D721Med (cell line): ENCODE data around the gene CARS2.

Experiments
- DNase-seq: peaks from one replicate; pipeline ENCODE4 v3.0.0; 2011; ENCODE audit warnings: low spot score; ENCODE audit not compliant: insufficient read length
- FAIRE-seq: peaks from 2 replicates; lab custom pipeline; 2011; peaks lifted over from hg19 to GRCh38; lab: Jason Lieb, UNC
- TF ChIP-seq, protein P1 (sequence below): IDR thresholded peaks from 2 replicates; pipeline ENCODE4 v1.5.1; 2012; ENCODE audit warnings: mild to moderate bottlenecking, control low read depth; ENCODE audit not compliant: insufficient read depth; ENCODE audit errors: missing control alignments

Gene CARS2

DNA sequence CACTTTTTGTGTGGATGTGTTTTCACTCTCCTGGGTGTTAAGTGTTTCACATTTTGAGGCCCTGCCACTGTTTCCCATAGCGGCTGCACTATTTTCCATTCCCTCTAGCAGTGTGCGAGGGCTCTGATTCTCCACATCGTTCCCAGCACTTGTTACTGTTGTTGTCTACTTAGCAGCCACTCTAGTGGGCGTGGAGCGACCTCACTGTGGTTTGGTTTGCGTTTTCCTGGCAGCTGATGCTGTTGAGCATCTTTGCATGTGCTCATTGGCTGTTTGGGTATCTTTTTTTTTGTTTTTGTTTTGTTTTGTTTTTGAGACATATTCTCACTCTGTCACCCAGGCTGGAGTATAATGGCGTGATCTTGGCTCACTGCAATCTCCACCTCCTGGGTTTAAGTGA, 76.2 kb downstream of the CARS2 start:
- no peak for FAIRE-seq
- DNase-seq, result no peak
- TF ChIP-seq, protein P1, sequence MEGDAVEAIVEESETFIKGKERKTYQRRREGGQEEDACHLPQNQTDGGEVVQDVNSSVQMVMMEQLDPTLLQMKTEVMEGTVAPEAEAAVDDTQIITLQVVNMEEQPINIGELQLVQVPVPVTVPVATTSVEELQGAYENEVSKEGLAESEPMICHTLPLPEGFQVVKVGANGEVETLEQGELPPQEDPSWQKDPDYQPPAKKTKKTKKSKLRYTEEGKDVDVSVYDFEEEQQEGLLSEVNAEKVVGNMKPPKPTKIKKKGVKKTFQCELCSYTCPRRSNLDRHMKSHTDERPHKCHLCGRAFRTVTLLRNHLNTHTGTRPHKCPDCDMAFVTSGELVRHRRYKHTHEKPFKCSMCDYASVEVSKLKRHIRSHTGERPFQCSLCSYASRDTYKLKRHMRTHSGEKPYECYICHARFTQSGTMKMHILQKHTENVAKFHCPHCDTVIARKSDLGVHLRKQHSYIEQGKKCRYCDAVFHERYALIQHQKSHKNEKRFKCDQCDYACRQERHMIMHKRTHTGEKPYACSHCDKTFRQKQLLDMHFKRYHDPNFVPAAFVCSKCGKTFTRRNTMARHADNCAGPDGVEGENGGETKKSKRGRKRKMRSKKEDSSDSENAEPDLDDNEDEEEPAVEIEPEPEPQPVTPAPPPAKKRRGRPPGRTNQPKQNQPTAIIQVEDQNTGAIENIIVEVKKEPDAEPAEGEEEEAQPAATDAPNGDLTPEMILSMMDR, result no peak

DNA sequence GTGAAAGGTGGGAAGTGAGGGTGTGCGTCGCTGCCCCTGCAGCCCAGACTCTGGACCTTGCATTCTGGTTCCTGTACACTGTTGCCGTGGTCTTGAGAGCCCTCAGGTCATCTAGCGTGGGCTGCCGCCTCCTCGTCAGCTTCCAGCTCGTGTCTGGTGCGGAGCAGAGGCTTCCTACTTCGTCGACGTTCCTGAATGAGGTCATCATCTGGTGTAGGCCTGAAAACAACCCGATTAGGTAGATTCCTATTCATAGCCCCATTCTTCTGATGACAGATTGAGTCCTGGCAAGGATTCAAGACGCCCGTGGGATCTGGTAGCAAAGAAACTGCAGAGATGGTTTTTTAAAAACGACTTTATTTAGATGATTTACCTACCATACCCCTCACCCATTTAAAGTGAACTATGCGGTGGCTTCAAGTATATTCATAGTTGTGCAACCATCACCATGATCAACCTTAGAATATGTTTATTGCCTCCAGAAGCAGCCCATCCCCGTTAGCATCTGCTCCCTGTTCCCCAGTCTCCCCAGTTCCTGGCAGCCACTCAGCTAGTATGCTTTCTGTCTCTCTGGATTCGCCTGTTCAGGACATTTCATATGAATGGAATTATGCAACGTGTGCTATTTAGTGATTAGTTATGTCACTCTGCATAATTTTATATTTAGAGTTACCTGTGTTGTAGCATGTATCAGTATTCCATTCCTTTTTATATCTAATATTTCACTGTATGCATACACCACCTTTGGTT, 76.8 kb downstream of the CARS2 start:
- TF ChIP-seq, protein P1, result no peak
- DNase-seq, result no peak
- no peak for FAIRE-seq

DNA sequence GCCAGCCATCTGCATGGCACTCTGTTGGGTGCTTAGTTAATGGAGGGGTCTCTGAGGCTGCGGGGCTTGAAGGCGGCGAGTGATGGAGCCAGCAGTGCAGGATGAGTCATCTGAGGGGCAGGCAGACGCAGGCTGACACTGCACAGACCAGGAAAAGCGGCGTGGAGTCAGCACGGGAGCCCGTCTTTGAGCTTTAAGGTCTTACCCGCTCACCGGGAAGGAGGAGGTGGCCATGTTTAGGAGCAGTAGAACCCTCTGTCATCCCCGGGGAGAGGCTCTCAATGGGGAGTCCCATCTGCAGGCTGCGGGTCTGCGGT, 77.5 kb downstream of the CARS2 start:
- no peak for DNase-seq
- no peak for FAIRE-seq
- TF ChIP-seq, protein P1, result no peak

DNA sequence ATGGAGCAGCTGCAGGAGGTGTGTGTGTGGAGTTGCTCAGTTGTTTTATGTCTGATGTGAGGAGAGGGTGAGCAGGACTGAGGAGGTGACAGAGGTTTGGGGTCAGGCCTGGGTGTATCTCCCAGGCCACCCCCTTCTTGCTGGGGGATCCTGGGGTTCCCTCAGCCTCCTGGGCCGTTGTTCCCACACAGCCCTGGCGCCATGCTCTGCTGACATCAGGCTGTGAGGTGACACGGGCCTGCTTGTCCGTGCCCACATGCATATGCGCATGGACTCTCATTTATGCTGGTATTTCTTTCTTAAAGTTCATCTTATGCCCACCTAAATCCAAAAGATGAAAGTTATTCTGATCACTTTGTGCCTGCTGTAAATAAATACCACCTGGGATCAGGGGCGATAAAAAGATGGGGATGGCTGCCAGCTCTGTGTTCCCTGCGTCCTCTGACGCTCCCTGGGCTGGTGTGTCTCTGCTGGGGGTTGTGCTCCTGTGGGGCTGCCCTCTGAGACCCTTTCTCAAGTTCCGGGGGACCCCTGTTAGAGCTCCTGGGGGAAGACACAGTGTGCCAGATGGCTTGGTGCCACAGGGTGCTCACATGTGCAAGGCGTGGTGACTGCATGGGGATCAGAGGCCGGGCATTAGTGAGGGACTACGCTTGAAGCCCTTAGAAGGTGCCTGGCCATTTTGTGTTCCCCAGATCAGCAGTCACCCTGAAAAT, 78.0 kb downstream of the CARS2 start:
- TF ChIP-seq, protein P1, result no peak
- DNase-seq (no peak), FAIRE-seq (no peak)

DNA sequence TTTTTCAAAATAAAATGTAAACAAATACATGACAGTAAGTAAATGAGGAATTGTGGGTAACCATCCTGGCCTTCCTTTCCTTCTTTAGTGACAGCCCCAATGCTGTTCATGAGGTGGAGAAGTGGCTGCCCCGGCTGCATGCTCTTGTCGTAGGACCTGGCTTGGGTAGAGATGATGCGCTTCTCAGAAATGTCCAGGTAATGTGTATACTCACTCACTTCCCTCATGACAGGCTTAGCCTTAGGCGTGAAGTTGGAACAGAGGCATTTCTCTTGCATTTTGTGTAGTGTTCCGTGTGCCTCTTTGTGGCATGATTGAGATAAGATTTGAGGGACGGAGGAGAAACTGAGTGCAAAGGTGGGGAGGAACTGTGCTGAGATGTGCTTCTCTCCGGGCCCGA, 78.6 kb downstream of the CARS2 start:
- DNase-seq, result no peak
- TF ChIP-seq, protein P1, result no peak
- no peak for FAIRE-seq

DNA sequence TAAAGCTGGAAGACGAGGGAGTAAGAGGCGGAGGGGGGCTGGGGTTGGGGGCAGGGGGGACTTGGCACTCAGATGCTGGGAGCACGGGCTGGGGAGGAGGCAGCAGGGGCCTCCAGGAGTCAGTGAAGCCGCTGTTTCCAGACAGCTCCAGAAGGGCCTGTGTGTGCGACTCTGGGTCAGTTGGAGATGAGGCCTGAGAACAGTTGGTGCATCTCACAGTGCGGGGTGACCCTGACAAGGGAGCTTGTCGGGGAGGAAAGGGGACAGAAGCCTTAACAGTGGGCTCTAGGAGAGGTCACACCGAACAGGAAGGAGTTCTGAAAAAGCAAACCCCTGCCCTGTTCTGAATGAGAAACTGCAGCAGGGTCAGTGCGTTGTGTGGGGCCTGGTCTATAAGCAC, 79.4 kb downstream of the CARS2 start:
- no peak for FAIRE-seq
- DNase-seq, result no peak
- TF ChIP-seq, protein P1, result no peak

DNA sequence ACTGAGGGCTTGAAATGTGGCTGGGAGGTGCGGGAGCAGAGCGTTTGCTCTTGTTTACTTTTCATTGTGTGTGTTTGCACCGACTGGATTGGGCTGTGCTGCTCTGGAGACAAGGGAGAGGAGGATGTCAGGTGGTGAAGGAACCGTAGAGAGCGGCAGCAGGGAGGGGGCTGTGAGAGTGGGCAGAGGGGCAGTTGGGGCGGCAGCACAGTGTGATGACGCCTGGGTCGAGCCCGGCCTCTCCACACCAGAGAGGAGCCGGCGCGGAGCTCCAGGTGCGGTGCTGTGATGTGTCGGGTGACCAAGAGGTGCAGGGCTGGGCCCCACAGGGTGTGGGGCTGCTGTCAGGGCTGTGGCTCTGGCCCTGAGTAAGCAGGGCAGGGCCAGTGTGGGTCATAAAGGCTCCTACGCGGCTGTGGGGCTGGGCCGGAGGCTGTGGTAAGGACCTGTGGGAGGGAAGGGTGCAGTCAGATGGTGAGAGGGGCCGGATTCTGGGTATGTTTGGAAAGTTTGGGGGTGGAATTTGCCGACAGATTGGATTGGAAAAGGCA, 80.1 kb downstream of the CARS2 start:
- TF ChIP-seq, protein P1, result no peak
- FAIRE-seq (no peak), DNase-seq (no peak)
